ENCODE data around the gene RNF141.

DNA sequence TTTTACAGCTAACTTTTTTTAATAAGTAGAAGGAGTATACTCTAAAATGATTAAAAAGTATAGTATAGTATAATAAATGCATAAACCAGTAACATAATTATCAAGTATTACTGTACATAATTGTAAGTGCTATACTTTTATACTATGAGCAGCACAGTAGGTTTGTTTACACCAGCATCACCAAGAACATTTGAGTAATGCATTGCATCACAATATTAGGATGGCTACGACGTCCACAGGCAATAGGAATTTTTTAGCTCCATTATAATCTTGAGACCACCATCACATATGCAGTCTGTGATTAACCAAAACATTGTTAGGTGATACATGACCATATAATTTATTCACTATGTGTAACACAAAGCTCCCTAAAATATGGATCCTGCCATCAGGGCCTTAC, 20.4 kb downstream of the RNF141 start:
- no peak for TF ChIP-seq EZH2 (IDR thresholded peaks at IDR 0.05)
- TF ChIP-seq, protein P1, sequence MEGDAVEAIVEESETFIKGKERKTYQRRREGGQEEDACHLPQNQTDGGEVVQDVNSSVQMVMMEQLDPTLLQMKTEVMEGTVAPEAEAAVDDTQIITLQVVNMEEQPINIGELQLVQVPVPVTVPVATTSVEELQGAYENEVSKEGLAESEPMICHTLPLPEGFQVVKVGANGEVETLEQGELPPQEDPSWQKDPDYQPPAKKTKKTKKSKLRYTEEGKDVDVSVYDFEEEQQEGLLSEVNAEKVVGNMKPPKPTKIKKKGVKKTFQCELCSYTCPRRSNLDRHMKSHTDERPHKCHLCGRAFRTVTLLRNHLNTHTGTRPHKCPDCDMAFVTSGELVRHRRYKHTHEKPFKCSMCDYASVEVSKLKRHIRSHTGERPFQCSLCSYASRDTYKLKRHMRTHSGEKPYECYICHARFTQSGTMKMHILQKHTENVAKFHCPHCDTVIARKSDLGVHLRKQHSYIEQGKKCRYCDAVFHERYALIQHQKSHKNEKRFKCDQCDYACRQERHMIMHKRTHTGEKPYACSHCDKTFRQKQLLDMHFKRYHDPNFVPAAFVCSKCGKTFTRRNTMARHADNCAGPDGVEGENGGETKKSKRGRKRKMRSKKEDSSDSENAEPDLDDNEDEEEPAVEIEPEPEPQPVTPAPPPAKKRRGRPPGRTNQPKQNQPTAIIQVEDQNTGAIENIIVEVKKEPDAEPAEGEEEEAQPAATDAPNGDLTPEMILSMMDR (IDR thresholded peaks at IDR 0.05): no peak
- TF ChIP-seq EZH2phosphoT487 (IDR thresholded peaks at IDR 0.05): no peak

Measured in neural progenitor cell (in vitro differentiated cells).